Smooth muscle cell (in vitro differentiated cells): ENCODE results near the gene MKNK1. TPM values are rescaled to one million over a fixed set of nuclear protein-coding genes. Genes with fewer than 3 reads are reported as not detected.

Experiments
- DNase-seq: peaks from one replicate; lab custom pipeline; 2025; ENCODE audit not compliant: unreplicated experiment; lab: John Stamatoyannopoulos, UW
- H2AFZ ChIP-seq: fragments of 200-600 bp; sonication (generic); 2 replicates; pipeline ENCODE4 v1.6.0; 2016; ENCODE audit warnings: antibody characterized with exemption, low read depth, mild to moderate bottlenecking
- H3F3A ChIP-seq: fragments of 200-600 bp; sonication (generic); 2 replicates; pipeline ENCODE4 v1.6.0; 2017; ENCODE audit warnings: antibody characterized with exemption, low read depth
- H3K27ac ChIP-seq: fragments of 200-600 bp; sonication (generic); 2 replicates; pipeline ENCODE4 v1.5.1; 2016; ENCODE audit warnings: low read depth, mild to moderate bottlenecking
- H3K27me3 ChIP-seq: fragments of 200-600 bp; sonication (generic); 2 replicates; pipeline ENCODE4 v1.6.1; 2016; ENCODE audit warnings: low read depth, mild to moderate bottlenecking
- H3K36me3 ChIP-seq: fragments of 200-600 bp; sonication (generic); 2 replicates; pipeline ENCODE4 v1.5.1; 2016; ENCODE audit warnings: low read depth
- H3K4me1 ChIP-seq: fragments of 200-600 bp; sonication (generic); 2 replicates; pipeline ENCODE4 v1.5.1; 2016; ENCODE audit warnings: low read depth
- H3K4me2 ChIP-seq: fragments of 200-600 bp; sonication (generic); 2 replicates; pipeline ENCODE4 v1.6.0; 2016; ENCODE audit warnings: mild to moderate bottlenecking
- H3K4me3 ChIP-seq: fragments of 200-600 bp; sonication (generic); 2 replicates; pipeline ENCODE4 v1.5.1; 2016; ENCODE audit warnings: mild to moderate bottlenecking
- H3K79me2 ChIP-seq: fragments of 200-600 bp; sonication (generic); 2 replicates; pipeline ENCODE4 v1.6.0; 2016; ENCODE audit warnings: low read depth, mild to moderate bottlenecking
- H3K9ac ChIP-seq: fragments of 200-600 bp; sonication (generic); 2 replicates; pipeline ENCODE4 v1.6.0; 2016; ENCODE audit warnings: low read depth
- H3K9me3 ChIP-seq: fragments of 200-600 bp; sonication (generic); replicated peaks from 2 replicates; pipeline ENCODE4 v1.5.1; 2016; ENCODE audit warnings: low read depth
- H4K20me1 ChIP-seq: fragments of 200-600 bp; sonication (generic); 2 replicates; pipeline ENCODE4 v1.6.0; 2016; ENCODE audit warnings: low read depth
- CTCF ChIP-seq: fragments of 200-600 bp; sonication (generic); IDR thresholded peaks from 2 replicates; pipeline ENCODE4 v1.5.1; 2017; ENCODE audit warnings: borderline replicate concordance, mild to moderate bottlenecking, antibody characterized with exemption; ENCODE audit not compliant: insufficient read depth, poor library complexity, severe bottlenecking
- WGBS: methylation state at CpG from one replicate; pipeline ENCODE4 v1.1.7; 2016; ENCODE audit warnings: low lambda C conversion rate; 5-methylcytosine and 5-hydroxymethylcytosine counted together
- polyA plus RNA-seq: library from polyadenylated mRNA; unstranded; fragments of >200 nt; fragmentation: Nextera tagmentation; extraction: Ambion mirVana; gene quantifications from 2 replicates; pipeline ENCODE4 v1.2.1, GENCODE V29; 2016
- total RNA-seq: library from RNA; depleted of rRNA; stranded (reverse); fragments of >200 nt; gene quantifications from 2 replicates; pipeline ENCODE4 v1.2.3, GENCODE V29; 2014

The MKNK1 gene
- total and polyA plus RNA-seq, 2 experiments from 2014 or later, result 11.7 to 18.7 TPM

DNA sequence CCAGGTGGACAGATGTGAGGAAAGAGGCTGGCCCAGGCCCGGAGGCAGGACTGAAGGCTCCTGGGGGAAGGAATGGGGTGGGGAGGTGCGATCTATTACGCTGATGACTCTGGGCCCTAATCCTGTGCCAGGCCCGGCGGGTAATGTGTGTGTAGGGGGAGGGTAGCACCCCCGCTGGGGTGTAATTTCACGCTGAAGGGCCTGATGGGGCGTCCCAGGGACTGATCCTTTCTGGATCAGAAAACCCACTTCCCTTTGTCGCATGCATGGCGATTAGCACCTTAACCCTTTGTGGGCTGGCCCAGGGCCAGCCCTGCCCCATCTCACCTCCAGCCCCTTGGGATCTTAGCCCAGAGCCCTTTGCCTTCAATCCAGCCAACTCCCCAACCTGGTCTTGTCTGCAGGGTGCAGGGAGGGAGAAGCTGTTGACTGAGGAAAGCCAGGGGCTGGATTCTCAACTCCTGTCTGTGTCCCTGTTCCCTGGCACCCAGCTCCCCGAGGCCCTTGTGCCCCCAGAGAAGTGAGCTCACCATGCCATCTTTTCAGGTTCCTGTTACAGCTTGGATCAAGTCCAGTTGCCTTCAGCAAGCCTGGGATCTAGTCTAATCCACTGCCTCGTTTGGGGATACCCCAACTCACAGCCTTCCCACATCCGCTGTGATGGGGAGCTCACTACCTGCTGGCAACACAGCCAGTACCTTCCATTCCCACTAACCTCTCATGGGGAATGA, 78.7 kb downstream of the MKNK1 start:
- peaks cover 59% of the 10 kb centered on the region for H3K27me3 ChIP-seq

GRCh38 chr1:46524843-46525242, 79.2 kb downstream of the MKNK1 start:
- Histone ChIP-seq H3K4me2 (no peak overlapping the region), H3K9ac (no peak overlapping the region), H3K36me3 (no peaks in the 10 kb centered on the region), H2AFZ (no peak overlapping the region), H4K20me1 (no peaks in the 10 kb centered on the region), H3K79me2 (no peaks in the 10 kb centered on the region), H3K9me3 (no peaks in the 10 kb centered on the region), H3K27ac (no peak overlapping the region), H3F3A (peaks cover 4% of the 10 kb centered on the region), H3K4me1 (peaks cover 27% of the 10 kb centered on the region), H3K27me3 (peaks cover 53% of the 10 kb centered on the region), H3K4me3 (no peak overlapping the region)
- 74% methylated on average over 5 of the region's 5 CpGs for WGBS
- DNase-seq, result no peak
- TF ChIP-seq CTCF, result no peak

More for the DNA sequence above, 78.7 kb downstream of the MKNK1 start:
- Histone ChIP-seq H3K9ac (no peak overlapping the region), H4K20me1 (no peaks in the 10 kb centered on the region), H3K79me2 (no peaks in the 10 kb centered on the region), H3F3A (peaks cover 4% of the 10 kb centered on the region), H3K4me3 (no peak overlapping the region), H3K27ac (no peak overlapping the region), H3K36me3 (no peaks in the 10 kb centered on the region), H3K4me2 (no peak overlapping the region), H2AFZ (no peak overlapping the region), H3K9me3 (no peaks in the 10 kb centered on the region), H3K4me1 (peaks cover 22% of the 10 kb centered on the region)
- no peak for DNase-seq
- WGBS, result 45% methylated on average over 13 of the region's 13 CpGs
- TF ChIP-seq CTCF, result no peak

GRCh38 chr1:46523496-46524353, 80.3 kb downstream of the MKNK1 start:
- Histone ChIP-seq H2AFZ (no peak overlapping the region), H3K27ac (no peak overlapping the region), H3K4me3 (no peak overlapping the region), H3K4me2 (no peak overlapping the region), H3K9me3 (no peaks in the 10 kb centered on the region), H3K27me3 (peaks cover 42% of the 10 kb centered on the region), H3F3A (peaks cover 4% of the 10 kb centered on the region), H3K4me1 (peaks cover 35% of the 10 kb centered on the region), H3K36me3 (no peaks in the 10 kb centered on the region), H3K79me2 (no peaks in the 10 kb centered on the region), H3K9ac (no peak overlapping the region), H4K20me1 (no peaks in the 10 kb centered on the region)
- 92% methylated on average over 11 of the region's 11 CpGs for WGBS
- no peak for DNase-seq
- no peak for TF ChIP-seq CTCF
